ENCODE measurements around the gene SCYL1. TPM values are rescaled to one million over a fixed set of nuclear protein-coding genes. Genes with fewer than 3 reads are reported as not detected.

The SCYL1 gene
- total and polyA plus RNA-seq, 4 experiments from 2014 or later, result 22.9 to 81.3 (median 56.7) TPM

GRCh38 chr11:65585396-65586246 lies 60.7 kb downstream of the SCYL1 start:
- H3K4me3 Mint-ChIP-seq, result no peak overlapping the region
- no peaks in the 10 kb centered on the region for H3K9me3 Mint-ChIP-seq
- Histone ChIP-seq H3K4me1 (ENCODE audit: insufficient read depth, low read length) (peaks cover 17% of the 10 kb centered on the region), H3K36me3 (ENCODE audit: insufficient read depth, low read length) (peaks cover 51% of the 10 kb centered on the region), H3K9me3 (ENCODE audit: control insufficient read depth in 1 of 2, low read length in 2 of 2) (no peaks in the 10 kb centered on the region), H3K27ac (ENCODE audit: low read depth, low read length) (no peak overlapping the region), H3K4me3 (ENCODE audit: low read length in 2 of 2) (no peak overlapping the region), H3K27me3 (ENCODE audit: insufficient read depth, low read length) (no peaks in the 10 kb centered on the region)
- ChIA-PET CTCF (ENCODE audit: partially characterized antibody) (interaction anchor here (0.6 to 7.9 kb wide), 5 partner anchors 8 to 42 kb away, joined by 3 to 124 read pairs (median 20); partner anchors contain the start of genes EHBP1L1 and FAM89B), POLR2A (ENCODE audit: partially characterized antibody) (interaction anchor here (0.9 to 7.4 kb wide), 4 partner anchors 8 to 43 kb away, joined by 3 to 118 read pairs (median 82); partner anchors contain the start of genes EHBP1L1, FAM89B and ZNRD2)
- DNase-seq, result no peak
- peaks cover 24 to 51% of the 10 kb centered on the region in 2 donors for H3K36me3 Mint-ChIP-seq
- H3K4me1 Mint-ChIP-seq, result peaks cover 13 to 39% (median 27%) of the 10 kb centered on the region in 4 donors
- intact Hi-C loops (cut with micrococcal nuclease), result loop anchor here (5.0 kb wide), 1 partner anchor 218 kb away; no protein-coding TSS in a partner anchor
- no peaks in the 10 kb centered on the region for H3K27me3 Mint-ChIP-seq
- peak overlapping the region in 6 of 7 donors; percentile 31 to 72 (median 47) for H3K27ac Mint-ChIP-seq

- Mint-ChIP-seq H3K27ac (peak overlapping the region; percentile 30 to 72 (median 57)), H3K9me3 (no peaks in the 10 kb centered on the region), H3K4me1 (peaks cover 13 to 39% (median 27%) of the 10 kb centered on the region in 4 donors), H3K27me3 (no peaks in the 10 kb centered on the region), H3K36me3 (peaks cover 26 to 50% of the 10 kb centered on the region in 2 donors), H3K4me3 (no peak overlapping the region)
- no peaks in the 10 kb centered on the region for H3K9me3 ChIP-seq (ENCODE audit: control insufficient read depth in 1 of 2, low read length in 2 of 2)
- H3K27ac ChIP-seq (ENCODE audit: low read depth, low read length), result no peak overlapping the region
- H3K4me1 ChIP-seq (ENCODE audit: insufficient read depth, low read length), result peaks cover 17% of the 10 kb centered on the region
- POLR2A ChIA-PET (ENCODE audit: partially characterized antibody), result interaction anchor here (0.6 to 7.4 kb wide), 6 partner anchors 9 to 80 kb away, joined by 3 to 118 read pairs (median 29); partner anchors contain the start of genes EHBP1L1, FAM89B and ZNRD2
- DNase-seq, result no peak
- CTCF ChIA-PET (ENCODE audit: partially characterized antibody), result interaction anchor here (0.5 to 7.9 kb wide), 5 partner anchors 9 to 43 kb away, joined by 3 to 124 read pairs (median 36); partner anchors contain the start of genes EHBP1L1 and FAM89B
- no peaks in the 10 kb centered on the region for H3K27me3 ChIP-seq (ENCODE audit: insufficient read depth, low read length)
- peaks cover 46% of the 10 kb centered on the region for H3K36me3 ChIP-seq (ENCODE audit: insufficient read depth, low read length)
- intact Hi-C loops (cut with micrococcal nuclease), result loop anchor here (5.0 kb wide), 1 partner anchor 219 kb away; no protein-coding TSS in a partner anchor
- no peak overlapping the region for H3K4me3 ChIP-seq (ENCODE audit: low read length in 2 of 2)
These were observed 61.4 kb downstream of the SCYL1 start for GRCh38 chr11:65586247-65586630.

DNA sequence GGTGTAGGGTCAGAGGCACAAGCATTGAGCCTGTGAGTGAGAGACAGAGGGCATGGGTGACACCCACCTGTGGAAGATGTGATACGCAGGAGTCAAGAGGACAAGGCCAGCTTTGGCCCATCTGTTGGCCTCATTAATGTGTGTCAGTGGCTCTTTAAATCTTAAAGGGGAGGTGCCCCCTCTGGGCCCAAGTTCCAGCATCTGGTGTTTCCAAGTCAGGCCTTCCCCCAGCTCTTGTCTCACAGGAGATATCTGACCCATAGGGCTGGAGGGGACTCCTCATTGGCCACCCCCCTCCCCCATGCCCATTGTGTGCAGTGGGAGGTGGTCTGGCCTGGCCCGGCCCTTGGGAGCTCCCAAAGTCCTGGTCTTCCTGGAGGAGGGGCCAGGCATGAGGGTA lies 61.8 kb downstream of the SCYL1 start:
- no peak for DNase-seq
- H3K27ac Mint-ChIP-seq, result peak overlapping the region in 6 of 7 donors; percentile 15 to 72 (median 56)
- no peaks in the 10 kb centered on the region for H3K27me3 ChIP-seq (ENCODE audit: insufficient read depth, low read length)
- CTCF ChIA-PET (ENCODE audit: partially characterized antibody), result interaction anchor here (0.5 to 7.9 kb wide), 6 partner anchors 10 to 75 kb away, joined by 3 to 124 read pairs (median 28); partner anchors contain the start of genes EHBP1L1 and FAM89B
- no peaks in the 10 kb centered on the region for H3K9me3 ChIP-seq (ENCODE audit: control insufficient read depth in 1 of 2, low read length in 2 of 2)
- intact Hi-C loops (cut with micrococcal nuclease), result loop anchor here (5.0 kb wide), 1 partner anchor 219 kb away; no protein-coding TSS in a partner anchor
- H3K4me1 ChIP-seq (ENCODE audit: insufficient read depth, low read length), result peaks cover 17% of the 10 kb centered on the region
- H3K36me3 Mint-ChIP-seq, result peaks cover 28 to 52% of the 10 kb centered on the region in 2 donors
- H3K36me3 ChIP-seq (ENCODE audit: insufficient read depth, low read length), result peaks cover 45% of the 10 kb centered on the region
- H3K4me1 Mint-ChIP-seq, result peaks cover 13 to 39% (median 27%) of the 10 kb centered on the region in 4 donors
- POLR2A ChIA-PET (ENCODE audit: partially characterized antibody), result interaction anchor here (0.6 to 7.4 kb wide), 6 partner anchors 9 to 81 kb away, joined by 3 to 118 read pairs (median 29); partner anchors contain the start of genes EHBP1L1, FAM89B and ZNRD2
- H3K4me3 ChIP-seq (ENCODE audit: low read length in 2 of 2), result no peak overlapping the region
- no peaks in the 10 kb centered on the region for H3K9me3 Mint-ChIP-seq
- no peak overlapping the region for H3K4me3 Mint-ChIP-seq
- H3K27me3 Mint-ChIP-seq, result no peaks in the 10 kb centered on the region
- H3K27ac ChIP-seq (ENCODE audit: low read depth, low read length), result no peak overlapping the region

Other genes with a start within 250 kb of the SCYL1 start
- under 1 TPM; 0.55 to 0.67 TPM for gene CDC42EP2, start 210.2 kb upstream of the SCYL1 start, total RNA-seq
- gene CDC42EP2, start 210.2 kb upstream of the SCYL1 start, polyA plus RNA-seq, result not detected
- 100 to 1,000 TPM; 101 to 102 TPM for gene DPF2, start 191.2 kb upstream of the SCYL1 start, total RNA-seq
- 10 to 100 TPM; 65.1 to 67.8 TPM for gene DPF2, start 191.2 kb upstream of the SCYL1 start, polyA plus RNA-seq
- gene TIGD3, start 170.3 kb upstream of the SCYL1 start, total RNA-seq, result 1 to 10 TPM in 1 of 2 experiments, under 1 TPM in 1; 0.96 to 1.1 TPM
- under 1 TPM in 1 of 2 donors, not detected in 1; 0.26 TPM for gene TIGD3, start 170.3 kb upstream of the SCYL1 start, polyA plus RNA-seq
- gene SLC25A45, start 142.4 kb upstream of the SCYL1 start, total RNA-seq, result 10 to 100 TPM; 17.0 to 24.2 TPM
- gene SLC25A45, start 142.4 kb upstream of the SCYL1 start, polyA plus RNA-seq, result 10 to 100 TPM in 1 of 2 donors, 1 to 10 TPM in 1; 7.2 to 15.0 TPM
- gene FRMD8, start 138.4 kb upstream of the SCYL1 start, total RNA-seq, result 10 to 100 TPM; 69.1 to 71.2 TPM
- 10 to 100 TPM; 44.1 to 55.6 TPM for gene FRMD8, start 138.4 kb upstream of the SCYL1 start, polyA plus RNA-seq
- 100 to 1,000 TPM; 685 to 687 TPM for gene NEAT1, start 102.3 kb upstream of the SCYL1 start, total RNA-seq
- gene NEAT1, start 102.3 kb upstream of the SCYL1 start, polyA plus RNA-seq, result 1 to 10 TPM; 2.3 to 4.0 TPM
- over 10,000 TPM; 29,058 to 29,932 TPM for gene MALAT1, start 26.0 kb upstream of the SCYL1 start, total RNA-seq
- 1,000 to 10,000 TPM; 2,969 to 3,488 TPM for gene MALAT1, start 26.0 kb upstream of the SCYL1 start, polyA plus RNA-seq
- gene LTBP3, start 33.3 kb downstream of the SCYL1 start, total RNA-seq, result 100 to 1,000 TPM; 201 to 211 TPM
- 10 to 100 TPM in 1 of 2 donors, 1 to 10 TPM in 1; 9.0 to 23.6 TPM for gene LTBP3, start 33.3 kb downstream of the SCYL1 start, polyA plus RNA-seq
- gene ZNRD2, start 45.4 kb downstream of the SCYL1 start, total RNA-seq, result 10 to 100 TPM; 24.6 to 27.5 TPM
- 10 to 100 TPM; 70.1 to 74.9 TPM for gene ZNRD2, start 45.4 kb downstream of the SCYL1 start, polyA plus RNA-seq
- gene FAM89B, start 47.5 kb downstream of the SCYL1 start, total RNA-seq, result 10 to 100 TPM; 68.9 to 71.4 TPM
- gene FAM89B, start 47.5 kb downstream of the SCYL1 start, polyA plus RNA-seq, result 100 to 1,000 TPM; 130 to 164 TPM
- gene EHBP1L1, start 51.0 kb downstream of the SCYL1 start, total RNA-seq, result 100 to 1,000 TPM; 151 to 154 TPM
- gene EHBP1L1, start 51.0 kb downstream of the SCYL1 start, polyA plus RNA-seq, result 10 to 100 TPM in 1 of 2 donors, 1 to 10 TPM in 1; 8.9 to 25.2 TPM
- 1 to 10 TPM; 1.6 to 2.7 TPM for gene KCNK7, start 70.7 kb downstream of the SCYL1 start, total RNA-seq
- 1 to 10 TPM in 1 of 2 donors, not detected in 1; 1.2 TPM for gene KCNK7, start 70.7 kb downstream of the SCYL1 start, polyA plus RNA-seq
- 10 to 100 TPM; 92.0 to 93.6 TPM for gene MAP3K11, start 89.1 kb downstream of the SCYL1 start, total RNA-seq
- gene MAP3K11, start 89.1 kb downstream of the SCYL1 start, polyA plus RNA-seq, result 10 to 100 TPM in 1 of 2 donors, 1 to 10 TPM in 1; 6.3 to 24.1 TPM
- gene PCNX3, start 90.7 kb downstream of the SCYL1 start, total RNA-seq, result 10 to 100 TPM; 63.3 to 66.3 TPM
- gene PCNX3, start 90.7 kb downstream of the SCYL1 start, polyA plus RNA-seq, result 1 to 10 TPM in 1 of 2 donors, under 1 TPM in 1; 0.41 to 6.3 TPM
- gene SIPA1, start 113.0 kb downstream of the SCYL1 start, total RNA-seq, result 100 to 1,000 TPM; 150 to 169 TPM
- gene SIPA1, start 113.0 kb downstream of the SCYL1 start, polyA plus RNA-seq, result 100 to 1,000 TPM in 1 of 2 donors, 10 to 100 TPM in 1; 50.1 to 204 TPM
- 100 to 1,000 TPM; 170 to 173 TPM for gene RELA, start 137.8 kb downstream of the SCYL1 start, total RNA-seq
- 10 to 100 TPM; 36.5 to 74.7 TPM for gene RELA, start 137.8 kb downstream of the SCYL1 start, polyA plus RNA-seq
- 100 to 1,000 TPM in 1 of 2 experiments, 10 to 100 TPM in 1; 93.5 to 106 TPM for gene KAT5, start 187.2 kb downstream of the SCYL1 start, total RNA-seq
- gene KAT5, start 187.2 kb downstream of the SCYL1 start, polyA plus RNA-seq, result 10 to 100 TPM; 45.4 to 61.5 TPM
- 10 to 100 TPM; 69.1 to 69.7 TPM for gene RNASEH2C, start 195.7 kb downstream of the SCYL1 start, total RNA-seq
- 10 to 100 TPM; 61.4 to 74.2 TPM for gene RNASEH2C, start 195.7 kb downstream of the SCYL1 start, polyA plus RNA-seq

Measured in CD4-positive, alpha-beta memory T cell (primary cell).